Posterior cingulate gyrus (tissue), 11 donors: ENCODE results near the gene CCR2.
"Not testable (repeated sequence)": the region's sequence is repeated elsewhere in the genome, so short reads cannot be mapped to it uniquely, and the experiment has no call there.

Experiments
- DNase-seq, 10 donors: peaks; one replicate each; pipeline versions ENCODE4 v3.0.0 to v3.0.0-alpha.2; 2020 to 2021; ENCODE audit warnings: mixed read lengths in 3 of 10
- intact Hi-C: fragments of 100-400 bp; cut with DNase I; formaldehyde crosslinking; loops from one replicate; pipeline ENCODE4 v1.15.1; 2023

CCR2 gene

GRCh38 chr3:46353647-46354410 lies at the start of gene CCR2:
CCR2 (plus strand) TSS chr3:46354111; CDS start chr3:46357528, 3,417 bp downstream.
- no peak for DNase-seq
- intact Hi-C loops = no loop called here

GRCh38 chr3:46304739-46305138 lies 49.2 kb upstream of the CCR2 start:
- intact Hi-C loops = no loop called here

GRCh38 chr3:46312991-46313390 lies 40.9 kb upstream of the CCR2 start:
- intact Hi-C loops = no loop called here
- no peak for DNase-seq

More at GRCh38 chr3:46304739-46305138, 49.2 kb upstream of the CCR2 start:
- no peak for DNase-seq

GRCh38 chr3:46314517-46314916 lies 39.4 kb upstream of the CCR2 start:
- intact Hi-C loops = no loop called here
- no peak for DNase-seq

- no peak for DNase-seq
- intact Hi-C loops = no loop called here
Observed at GRCh38 chr3:46316206-46316605, 37.7 kb upstream of the CCR2 start.

GRCh38 chr3:46318207-46318927 lies 35.5 kb upstream of the CCR2 start:
- intact Hi-C loops = no loop called here

GRCh38 chr3:46321461-46322104 lies 32.3 kb upstream of the CCR2 start:
- intact Hi-C loops = no loop called here
- no peak for DNase-seq

More at GRCh38 chr3:46318207-46318927, 35.5 kb upstream of the CCR2 start:
- DNase-seq = no peak

GRCh38 chr3:46324036-46324435 lies 29.9 kb upstream of the CCR2 start:
- intact Hi-C loops = no loop called here
- no peak for DNase-seq

GRCh38 chr3:46325645-46326300 lies 28.1 kb upstream of the CCR2 start:
- intact Hi-C loops = no loop called here
- no peak for DNase-seq

GRCh38 chr3:46330676-46331075 lies 23.2 kb upstream of the CCR2 start:
- DNase-seq, intact Hi-C loops: not testable (repeated sequence)

GRCh38 chr3:46334741-46335478 lies 19.0 kb upstream of the CCR2 start:
- DNase-seq = no peak
- intact Hi-C loops = no loop called here

- no peak for DNase-seq
- intact Hi-C loops = no loop called here
Observed at GRCh38 chr3:46335541-46335940, 18.4 kb upstream of the CCR2 start.

GRCh38 chr3:46337911-46338310 lies 16.0 kb upstream of the CCR2 start:
- no peak for DNase-seq
- intact Hi-C loops = no loop called here

GRCh38 chr3:46338840-46339239 lies 15.1 kb upstream of the CCR2 start:
- DNase-seq = no peak
- intact Hi-C loops = no loop called here

GRCh38 chr3:46344476-46344875 lies 9.4 kb upstream of the CCR2 start:
- intact Hi-C loops = no loop called here
- DNase-seq = no peak

- DNase-seq = no peak
- intact Hi-C loops = no loop called here
Observed at GRCh38 chr3:46348823-46349482, 5.0 kb upstream of the CCR2 start.

GRCh38 chr3:46349484-46350261 lies 4.2 kb upstream of the CCR2 start:
- no peak for DNase-seq

GRCh38 chr3:46350262-46350565 lies 3.7 kb upstream of the CCR2 start:
- intact Hi-C loops = no loop called here
- DNase-seq = no peak

More at GRCh38 chr3:46349484-46350261, 4.2 kb upstream of the CCR2 start:
- intact Hi-C loops = no loop called here

GRCh38 chr3:46351646-46352045 lies 2.3 kb upstream of the CCR2 start:
- no peak for DNase-seq
- intact Hi-C loops = no loop called here
